HepG2 (cell line): ENCODE data around the gene PPAN. TPM values are rescaled to one million over a fixed set of nuclear protein-coding genes. Genes with fewer than 3 reads are reported as not detected.

ENCODE experiments used
- ATAC-seq: fragments of 200-7000 bp; cut with Tn5 transposase; 3 replicates; pipeline ENCODE4 v1.9.1; 2020; ENCODE audit warnings: mild to moderate bottlenecking, moderate library complexity
- BruUV-seq: library from RNA; stranded (reverse); fragments of 400-500 nt; replicated peaks from 2 replicates; lab custom pipeline; 2021; lab: Mats Ljungman, UMichigan
- CTCF ChIA-PET: fragments of 300-600 bp; formaldehyde crosslinking; extraction: SDS; loops from one replicate; lab custom pipeline; 2021; ENCODE audit warnings: low total read pairs, inconsistent platforms, low intra/inter-chr PET ratio; lab: Yijun Ruan, JAX
- POLR2A ChIA-PET: fragments of 350-600 bp; sonication (Branson Sonifier 250); formaldehyde crosslinking; loops from one replicate; lab custom pipeline; 2020; ENCODE audit warnings: antibody characterized with exemption, inconsistent platforms; lab: Yijun Ruan, JAX
- DNase-seq: peaks from one replicate; pipeline ENCODE4 v3.0.0-alpha.2; 2015; ENCODE audit warnings: low spot score
- FAIRE-seq: peaks from 3 replicates; lab custom pipeline; 2011; peaks lifted over from hg19 to GRCh38; lab: Jason Lieb, UNC
- H2AFZ ChIP-seq: one replicate; pipeline ENCODE4 v1.6.1; 2011; ENCODE audit warnings: low read length, inconsistent platforms
- H3K27ac ChIP-seq: fragments of 300-600 bp; 3 replicates; pipeline ENCODE4 v1.8.0; 2011; ENCODE audit warnings: mixed run types, mild to moderate bottlenecking, mixed read lengths, low read length, inconsistent platforms; ENCODE audit not compliant: insufficient read depth; ENCODE audit errors: extremely low read length
- H3K27me3 ChIP-seq, 2 experiments: fragments of 200-600 bp in 1 of 2; 2 replicates in 1 of 2; 3 replicates in 1 of 2; pipeline versions ENCODE4 v1.6.0 to v1.8.0; 2011; ENCODE audit warnings: low read length in 2 of 2, mild to moderate bottlenecking in 2 of 2, moderate library complexity in 2 of 2, inconsistent platforms in 1 of 2; ENCODE audit not compliant: insufficient read depth in 2 of 2, control insufficient read depth in 1 of 2
- H3K36me3 ChIP-seq, 2 experiments: fragments of 200-600 bp in 1 of 2; replicated peaks in 1 of 2; 2 replicates in 1 of 2; 3 replicates in 1 of 2; pipeline versions ENCODE4 v1.5.1 to v1.8.0; 2011; ENCODE audit warnings: low read length in 2 of 2, inconsistent platforms in 1 of 2; ENCODE audit not compliant: insufficient read depth in 2 of 2, control insufficient read depth in 1 of 2
- H3K4me1 ChIP-seq: 2 replicates; pipeline ENCODE4 v1.5.1; 2012; ENCODE audit warnings: low read length, inconsistent platforms; ENCODE audit not compliant: insufficient read depth
- H3K4me2 ChIP-seq: 2 replicates; pipeline ENCODE4 v1.6.0; 2011; ENCODE audit warnings: low read depth, low read length, inconsistent platforms
- H3K4me3 ChIP-seq, 3 experiments: fragments of 200-600 bp in 1 of 3; sonication (generic), shearing (Covaris generic) in 1 of 3; replicated peaks in 1 of 3; 2 replicates each; pipeline ENCODE4 v1.5.1; 2011 to 2016; ENCODE audit warnings: low read length in 3 of 3, inconsistent platforms in 2 of 3, low read depth in 2 of 3, mild to moderate bottlenecking in 2 of 3, control low read depth in 1 of 3, mixed read lengths in 1 of 3; ENCODE audit not compliant: insufficient read depth in 1 of 3
- H3K79me2 ChIP-seq: one replicate; pipeline ENCODE4 v1.6.1; 2011; ENCODE audit warnings: low read length, inconsistent platforms; ENCODE audit not compliant: insufficient read depth
- H3K9ac ChIP-seq: 2 replicates; pipeline ENCODE4 v1.6.0; 2011; ENCODE audit warnings: mild to moderate bottlenecking, low read depth, low read length, inconsistent platforms; ENCODE audit not compliant: insufficient read depth
- H3K9me3 ChIP-seq: 2 replicates; pipeline ENCODE4 v1.5.1; 2012; ENCODE audit warnings: mild to moderate bottlenecking, low read length
- H4K20me1 ChIP-seq: 2 replicates; pipeline ENCODE4 v1.6.0; 2011; ENCODE audit warnings: inconsistent platforms, mild to moderate bottlenecking, low read length, moderate library complexity; ENCODE audit not compliant: insufficient read depth
- ARNTL ChIP-seq: sonication (generic); formaldehyde crosslinking; IDR thresholded peaks from 2 replicates; pipeline ENCODE4 v1.4.0; 2020; ENCODE audit warnings: mild to moderate bottlenecking, missing genetic modification reagents
- CC2D1A ChIP-seq: sonication (generic); formaldehyde crosslinking; IDR thresholded peaks from 2 replicates; pipeline ENCODE4 v1.8.1; 2023; ENCODE audit warnings: mild to moderate bottlenecking, missing genetic modification reagents
- NFATC3 ChIP-seq: sonication (generic); formaldehyde crosslinking; IDR thresholded peaks from 2 replicates; pipeline ENCODE4 v1.5.1; 2020; ENCODE audit warnings: mild to moderate bottlenecking, missing genetic modification reagents
- PHF5A ChIP-seq: IDR thresholded peaks from one replicate; pipeline ENCODE4 v1.6.1; 2018; ENCODE audit warnings: low read depth, missing genetic modification reagents; ENCODE audit not compliant: unreplicated experiment
- REPIN1 ChIP-seq: sonication (generic); formaldehyde crosslinking; IDR thresholded peaks from 2 replicates; pipeline ENCODE4 v1.8.0; 2022; ENCODE audit warnings: missing genetic modification reagents, low read depth, mild to moderate bottlenecking, borderline replicate concordance
- SETDB1 ChIP-seq: sonication (generic); formaldehyde crosslinking; IDR thresholded peaks from 2 replicates; pipeline ENCODE4 v1.5.1; 2020; ENCODE audit warnings: missing genetic modification reagents, mild to moderate bottlenecking, borderline replicate concordance
- SP4 ChIP-seq: sonication (generic); formaldehyde crosslinking; IDR thresholded peaks from 2 replicates; pipeline ENCODE4 v1.8.1; 2023; ENCODE audit warnings: mild to moderate bottlenecking, missing genetic modification reagents
- SUZ12 ChIP-seq: fragments of 150-350 bp; IDR thresholded peaks from 2 replicates; pipeline ENCODE4 v1.6.1; 2014; ENCODE audit warnings: low read depth, low read length
- ZNF235 ChIP-seq: sonication (generic); formaldehyde crosslinking; IDR thresholded peaks from 2 replicates; pipeline ENCODE4 v1.8.1; 2023; ENCODE audit warnings: mild to moderate bottlenecking, missing genetic modification reagents, borderline replicate concordance
- ZNF329 ChIP-seq: sonication (generic); formaldehyde crosslinking; IDR thresholded peaks from 2 replicates; pipeline ENCODE4 v1.9.0; 2021; ENCODE audit warnings: low read depth, mild to moderate bottlenecking, missing genetic modification reagents
- ZNF672 ChIP-seq: sonication (generic); formaldehyde crosslinking; IDR thresholded peaks from 2 replicates; pipeline ENCODE4 v1.8.1; 2022; ENCODE audit warnings: missing genetic modification reagents
- ZSCAN30 ChIP-seq: sonication (generic); formaldehyde crosslinking; IDR thresholded peaks from 2 replicates; pipeline ENCODE4 v1.5.0; 2020; ENCODE audit warnings: mild to moderate bottlenecking, missing genetic modification reagents
- WGBS: methylation state at CpG from one replicate; pipeline ENCODE4 v1.1.6; 2017; ENCODE audit warnings: low lambda C conversion rate; 5-methylcytosine and 5-hydroxymethylcytosine counted together
- in situ Hi-C: cut with HindIII; loops from 2 replicates; pipeline ENCODE4 v1.10.0; 2017; ENCODE audit warnings: low pct_unique_long_range_greater_than_20kb; ENCODE audit not compliant: extremely low pct_ligation_motif_present
- intact Hi-C: fragments of 100-400 bp; cut with micrococcal nuclease; formaldehyde crosslinking; loops from one replicate; pipeline ENCODE4 v1.10.0; 2022; ENCODE audit not compliant: unreplicated experiment
- polyA plus RNA-seq, 8 experiments: library from polyadenylated mRNA; depleted of rRNA in 3 of 8; stranded (reverse) in 7 of 8; unstranded in 1 of 8; fragments of >200 nt; fragmentation: Illumina TruSeq in 4 of 8; extraction: Trizol in 4 of 8; gene quantifications; 2 replicates each; pipeline versions ENCODE4 v1.2.1 to v1.2.3, GENCODE V29; 2011 to 2016; ENCODE audit warnings: low read depth in 4 of 8, missing spikeins in 1 of 8, mixed read lengths in 1 of 8; ENCODE audit not compliant: insufficient read depth in 1 of 8
- total RNA-seq, 5 experiments: library from RNA; depleted of rRNA; stranded (reverse); fragments of >200 nt; fragmentation: Illumina TruSeq; extraction: Trizol; gene quantifications; 2 replicates each; pipeline ENCODE4 v1.2.3, GENCODE V29; 2016; ENCODE audit warnings: low read depth in 1 of 5
- TF ChIP-seq, protein P1 (sequence below): sonication (generic); formaldehyde crosslinking; IDR thresholded peaks from 2 replicates; pipeline ENCODE4 v1.4.0; 2020; ENCODE audit warnings: missing genetic modification reagents, borderline replicate concordance
- TF ChIP-seq, protein P2 (sequence below): sonication (generic); formaldehyde crosslinking; IDR thresholded peaks from 2 replicates; pipeline ENCODE4 v1.5.0; 2020; ENCODE audit warnings: missing genetic modification reagents
- TF ChIP-seq, protein P3 (sequence below): sonication (generic); formaldehyde crosslinking; IDR thresholded peaks from 2 replicates; pipeline ENCODE4 v1.5.1; 2020; ENCODE audit warnings: missing genetic modification reagents, mild to moderate bottlenecking, borderline replicate concordance

PPAN gene
- total and polyA plus RNA-seq, 2 of the 13 experiments (the other 11 are each of a cell fraction or from before 2014, with no cell fraction given) = 36.2 to 41.9 TPM

DNA sequence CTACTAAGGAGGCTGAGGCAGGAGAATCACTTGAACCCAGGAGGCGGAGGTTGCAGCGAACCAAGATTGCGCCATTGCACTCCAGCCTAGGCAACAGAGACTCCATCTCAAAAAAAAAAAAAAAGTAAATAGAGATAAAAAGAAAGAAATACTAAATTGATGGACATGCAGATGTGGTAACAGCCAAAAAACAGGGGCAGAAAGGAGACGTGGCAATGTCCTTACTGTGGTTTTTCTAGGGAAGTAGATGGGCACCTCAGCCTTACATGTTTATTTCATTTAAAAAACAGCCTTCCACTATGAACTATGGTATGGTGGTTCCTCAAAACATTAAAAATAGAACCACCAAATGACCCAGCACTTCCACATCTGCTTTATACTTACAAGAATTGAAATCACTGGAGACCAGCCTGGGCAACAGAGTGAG lies 20.1 kb downstream of the PPAN start (continued):
- TF ChIP-seq, protein P1, sequence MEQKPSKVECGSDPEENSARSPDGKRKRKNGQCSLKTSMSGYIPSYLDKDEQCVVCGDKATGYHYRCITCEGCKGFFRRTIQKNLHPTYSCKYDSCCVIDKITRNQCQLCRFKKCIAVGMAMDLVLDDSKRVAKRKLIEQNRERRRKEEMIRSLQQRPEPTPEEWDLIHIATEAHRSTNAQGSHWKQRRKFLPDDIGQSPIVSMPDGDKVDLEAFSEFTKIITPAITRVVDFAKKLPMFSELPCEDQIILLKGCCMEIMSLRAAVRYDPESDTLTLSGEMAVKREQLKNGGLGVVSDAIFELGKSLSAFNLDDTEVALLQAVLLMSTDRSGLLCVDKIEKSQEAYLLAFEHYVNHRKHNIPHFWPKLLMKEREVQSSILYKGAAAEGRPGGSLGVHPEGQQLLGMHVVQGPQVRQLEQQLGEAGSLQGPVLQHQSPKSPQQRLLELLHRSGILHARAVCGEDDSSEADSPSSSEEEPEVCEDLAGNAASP (CRISPR knock-in tag) = no peak
- no peak for TF ChIP-seq ZNF329 (CRISPR knock-in tag)
- TF ChIP-seq, protein P2, sequence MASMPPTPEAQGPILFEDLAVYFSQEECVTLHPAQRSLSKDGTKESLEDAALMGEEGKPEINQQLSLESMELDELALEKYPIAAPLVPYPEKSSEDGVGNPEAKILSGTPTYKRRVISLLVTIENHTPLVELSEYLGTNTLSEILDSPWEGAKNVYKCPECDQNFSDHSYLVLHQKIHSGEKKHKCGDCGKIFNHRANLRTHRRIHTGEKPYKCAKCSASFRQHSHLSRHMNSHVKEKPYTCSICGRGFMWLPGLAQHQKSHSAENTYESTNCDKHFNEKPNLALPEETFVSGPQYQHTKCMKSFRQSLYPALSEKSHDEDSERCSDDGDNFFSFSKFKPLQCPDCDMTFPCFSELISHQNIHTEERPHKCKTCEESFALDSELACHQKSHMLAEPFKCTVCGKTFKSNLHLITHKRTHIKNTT = no peak
- TF ChIP-seq ZNF672 = no peak
- TF ChIP-seq ZSCAN30 (CRISPR knock-in tag) = no peak
- TF ChIP-seq PHF5A = no peak
- TF ChIP-seq, all 625 proteins: peak for 0

DNA sequence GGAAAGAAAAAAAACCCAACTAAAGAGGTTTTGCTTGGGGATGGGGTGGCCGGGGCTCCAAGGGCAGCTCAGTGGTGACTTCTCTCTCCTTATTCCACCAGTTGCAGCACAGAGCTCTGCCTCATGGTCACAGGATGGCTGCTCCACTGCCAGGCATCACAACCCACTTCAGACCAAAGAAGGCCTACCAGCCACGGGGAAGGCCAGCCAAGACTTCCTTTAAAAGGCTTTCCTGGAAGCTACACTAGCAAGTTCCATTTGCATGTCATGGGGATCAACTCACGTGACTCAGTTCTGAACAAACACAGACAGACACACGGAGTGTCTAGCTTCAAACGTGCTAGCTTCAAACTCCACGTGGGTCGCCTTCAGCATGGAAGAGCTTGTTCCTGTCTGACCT lies 26.7 kb downstream of the PPAN start:
- Histone ChIP-seq H2AFZ (no peak overlapping the region), H3K36me3 (peaks cover 27 to 38% of the 10 kb centered on the region in 2 experiments), H3K9ac (no peak overlapping the region), H3K79me2 (no peaks in the 10 kb centered on the region), H3K27ac (no peak overlapping the region), H3K4me3 (no peak overlapping the region)
- in situ Hi-C loops (no loop called here), intact Hi-C loops (no loop called here)
- WGBS = 94% methylated on average over 7 of the region's 7 CpGs
- CTCF ChIA-PET = no interaction called here
- no peak for FAIRE-seq
- TF ChIP-seq ZNF235 (CRISPR knock-in tag) = no peak
- TF ChIP-seq SETDB1 (CRISPR knock-in tag) = no peak
- TF ChIP-seq ARNTL (CRISPR knock-in tag) = no peak
- no peak for TF ChIP-seq CC2D1A
- no peak for TF ChIP-seq REPIN1 (CRISPR knock-in tag)
- TF ChIP-seq NFATC3 (CRISPR knock-in tag) = no peak
- no peak for TF ChIP-seq SUZ12
- TF ChIP-seq, protein P3, sequence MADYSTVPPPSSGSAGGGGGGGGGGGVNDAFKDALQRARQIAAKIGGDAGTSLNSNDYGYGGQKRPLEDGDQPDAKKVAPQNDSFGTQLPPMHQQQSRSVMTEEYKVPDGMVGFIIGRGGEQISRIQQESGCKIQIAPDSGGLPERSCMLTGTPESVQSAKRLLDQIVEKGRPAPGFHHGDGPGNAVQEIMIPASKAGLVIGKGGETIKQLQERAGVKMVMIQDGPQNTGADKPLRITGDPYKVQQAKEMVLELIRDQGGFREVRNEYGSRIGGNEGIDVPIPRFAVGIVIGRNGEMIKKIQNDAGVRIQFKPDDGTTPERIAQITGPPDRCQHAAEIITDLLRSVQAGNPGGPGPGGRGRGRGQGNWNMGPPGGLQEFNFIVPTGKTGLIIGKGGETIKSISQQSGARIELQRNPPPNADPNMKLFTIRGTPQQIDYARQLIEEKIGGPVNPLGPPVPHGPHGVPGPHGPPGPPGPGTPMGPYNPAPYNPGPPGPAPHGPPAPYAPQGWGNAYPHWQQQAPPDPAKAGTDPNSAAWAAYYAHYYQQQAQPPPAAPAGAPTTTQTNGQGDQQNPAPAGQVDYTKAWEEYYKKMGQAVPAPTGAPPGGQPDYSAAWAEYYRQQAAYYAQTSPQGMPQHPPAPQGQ = no peak
- no peak for TF ChIP-seq SP4 (CRISPR knock-in tag)
- TF ChIP-seq, all 625 proteins: peak for 0
- POLR2A ChIA-PET = no interaction called here
- Histone ChIP-seq H3K4me2 (no peak overlapping the region), H4K20me1 (no peaks in the 10 kb centered on the region), H3K27me3 (no peaks in the 10 kb centered on the region), H3K9me3 (no peaks in the 10 kb centered on the region), H3K4me1 (no peaks in the 10 kb centered on the region)
- no TSS peak for BruUV-seq
- no peak for ATAC-seq
- no peak for DNase-seq
